H1 (cell line): Measurements from ENCODE around the gene SLC13A5. TPM values are rescaled to one million over a fixed set of nuclear protein-coding genes. Genes with fewer than 3 reads are reported as not detected.

ENCODE experiments used
- CTCF ChIA-PET: fragments of 300-600 bp; sonication (Branson Sonifier 250); formaldehyde crosslinking; loops from one replicate; lab custom pipeline; 2021; ENCODE audit not compliant: partially characterized antibody; lab: Charles Lee
- POLR2A ChIA-PET: fragments of 300-600 bp; sonication (Branson Sonifier 250); formaldehyde crosslinking; loops from one replicate; lab custom pipeline; 2021; ENCODE audit warnings: inconsistent platforms; ENCODE audit not compliant: partially characterized antibody; lab: Charles Lee
- DNase-seq, 2 experiments: peaks; one replicate each; pipeline versions ENCODE4 v3.0.0 to v3.0.0-alpha.2; 2010 to 2022; ENCODE audit warnings: low spot score in 2 of 2, low read depth in 1 of 2, mixed read lengths in 1 of 2
- FAIRE-seq: peaks from 2 replicates; lab custom pipeline; 2011; peaks lifted over from hg19 to GRCh38; lab: Jason Lieb, UNC
- H2AFZ ChIP-seq: 2 replicates; pipeline ENCODE4 v1.8.1; 2012; ENCODE audit warnings: low read length, inconsistent platforms
- H2AK5ac ChIP-seq: 2 replicates; pipeline ENCODE4 v1.6.1; 2013; ENCODE audit warnings: low read depth, low read length
- H2BK120ac ChIP-seq: replicated peaks from 2 replicates; pipeline ENCODE3; 2013; ENCODE audit warnings: low read depth, low read length, inconsistent platforms
- H2BK12ac ChIP-seq: 2 replicates; pipeline ENCODE4 v1.6.1; 2013; ENCODE audit warnings: low read depth, low read length
- H2BK15ac ChIP-seq: 2 replicates; pipeline ENCODE4 v1.6.1; 2013; ENCODE audit warnings: low read length
- H2BK20ac ChIP-seq: 2 replicates; pipeline ENCODE4 v1.6.1; 2013; ENCODE audit warnings: low read length
- H2BK5ac ChIP-seq: 2 replicates; pipeline ENCODE4 v1.6.1; 2013; ENCODE audit warnings: low read depth, low read length
- H3K14ac ChIP-seq: 2 replicates; pipeline ENCODE4 v1.6.1; 2013; ENCODE audit warnings: inconsistent platforms; ENCODE audit not compliant: insufficient read length
- H3K18ac ChIP-seq: 2 replicates; pipeline ENCODE4 v1.6.1; 2013; ENCODE audit warnings: low read length; ENCODE audit errors: extremely low read depth
- H3K23ac ChIP-seq: 2 replicates; pipeline ENCODE4 v1.6.1; 2013; ENCODE audit warnings: inconsistent platforms; ENCODE audit not compliant: insufficient read length
- H3K23me2 ChIP-seq: 2 replicates; pipeline ENCODE4 v1.6.1; 2013; ENCODE audit warnings: low read depth, low read length
- H3K27ac ChIP-seq: 2 replicates; pipeline ENCODE4 v1.6.1; 2011; ENCODE audit warnings: low read depth, low read length, inconsistent platforms
- H3K27me3 ChIP-seq, 4 experiments: replicated peaks in 1 of 4; 1 replicate in 1 of 4; 2 replicates in 3 of 4; pipeline versions ENCODE4 v1.6.1 to v1.8.1; 2011 to 2013; ENCODE audit warnings: low read length in 3 of 4, mild to moderate bottlenecking in 3 of 4, inconsistent platforms in 2 of 4, mixed read lengths in 2 of 4, moderate library complexity in 1 of 4; ENCODE audit not compliant: control insufficient read depth in 3 of 4, insufficient read depth in 3 of 4; ENCODE audit errors: extremely low read depth in 1 of 4
- H3K36me3 ChIP-seq, 4 experiments: 2 replicates each; pipeline versions ENCODE4 v1.6.1 to v1.8.1; 2011 to 2013; ENCODE audit warnings: mild to moderate bottlenecking in 4 of 4, low read length in 3 of 4, moderate library complexity in 2 of 4, control low read depth in 1 of 4, inconsistent platforms in 1 of 4; ENCODE audit not compliant: insufficient read depth in 4 of 4, control insufficient read depth in 2 of 4
- H3K4ac ChIP-seq: replicated peaks from 2 replicates; pipeline ENCODE3; 2013; ENCODE audit warnings: low read length, low read depth, mixed read lengths, inconsistent platforms; ENCODE audit not compliant: insufficient read length
- H3K4me1 ChIP-seq, 4 experiments: replicated peaks in 1 of 4; 1 replicate in 1 of 4; 2 replicates in 3 of 4; pipeline versions ENCODE4 v1.6.1 to v1.8.1; 2011 to 2013; ENCODE audit warnings: low read length in 3 of 4, inconsistent platforms in 2 of 4, mixed read lengths in 1 of 4; ENCODE audit not compliant: insufficient read depth in 4 of 4, control insufficient read depth in 3 of 4
- H3K4me2 ChIP-seq, 2 experiments: 2 replicates each; pipeline versions ENCODE4 v1.6.1 to v1.8.1; 2011 to 2013; ENCODE audit warnings: low read depth in 2 of 2, low read length in 2 of 2, control low read depth in 1 of 2, inconsistent platforms in 1 of 2, mild to moderate bottlenecking in 1 of 2; ENCODE audit not compliant: insufficient read depth in 1 of 2
- H3K4me3 ChIP-seq, 4 experiments: fragments of 200-600, 300-600 bp in 1 of 4; sonication (generic), shearing (Covaris generic), sonication (Bioruptor Twin) in 1 of 4; 2 replicates each; pipeline versions ENCODE4 v1.5.1 to v1.8.1; 2011 to 2016; ENCODE audit warnings: low read length in 4 of 4, low read depth in 3 of 4, control low read depth in 2 of 4, inconsistent platforms in 2 of 4, mild to moderate bottlenecking in 2 of 4, mixed read lengths in 1 of 4, moderate library complexity in 1 of 4; ENCODE audit not compliant: insufficient read depth in 2 of 4; ENCODE audit errors: extremely low read depth in 1 of 4
- H3K56ac ChIP-seq: replicated peaks from 2 replicates; pipeline ENCODE3; 2013; ENCODE audit warnings: low read depth, mild to moderate bottlenecking, mixed read lengths, low read length, inconsistent platforms; ENCODE audit not compliant: insufficient read length
- H3K79me1 ChIP-seq: 2 replicates; pipeline ENCODE4 v1.6.1; 2013; ENCODE audit warnings: low read depth, low read length, control low read depth
- H3K79me2 ChIP-seq, 2 experiments: 2 replicates each; pipeline versions ENCODE4 v1.6.1 to v1.8.1; 2012 to 2013; ENCODE audit warnings: low read length in 2 of 2, mild to moderate bottlenecking in 2 of 2, inconsistent platforms in 1 of 2; ENCODE audit not compliant: insufficient read depth in 2 of 2, control insufficient read depth in 1 of 2
- H3K9ac ChIP-seq, 4 experiments: replicated peaks in 1 of 4; 1 replicate in 1 of 4; 2 replicates in 3 of 4; pipeline versions ENCODE4 v1.6.1 to v1.8.1; 2011 to 2013; ENCODE audit warnings: low read depth in 3 of 4, low read length in 3 of 4, control low read depth in 2 of 4, mild to moderate bottlenecking in 2 of 4, moderate library complexity in 2 of 4, inconsistent platforms in 1 of 4; ENCODE audit errors: extremely low read depth in 1 of 4
- H3K9me3 ChIP-seq, 2 experiments: 2 replicates each; pipeline versions ENCODE4 v1.6.1 to v1.8.1; 2012 to 2013; ENCODE audit warnings: mild to moderate bottlenecking in 2 of 2, moderate library complexity in 2 of 2, control low read depth in 1 of 2, inconsistent platforms in 1 of 2, low read depth in 1 of 2, low read length in 1 of 2, mixed read lengths in 1 of 2; ENCODE audit not compliant: insufficient read depth in 2 of 2
- H4K20me1 ChIP-seq, 2 experiments: replicated peaks in 1 of 2; 2 replicates each; pipeline versions ENCODE3 to v1.8.1; 2011 to 2013; ENCODE audit warnings: inconsistent platforms in 2 of 2, low read length in 2 of 2, mild to moderate bottlenecking in 1 of 2; ENCODE audit not compliant: insufficient read depth in 2 of 2, control insufficient read depth in 1 of 2
- H4K5ac ChIP-seq: 2 replicates; pipeline ENCODE4 v1.6.1; 2013; ENCODE audit warnings: low read length, low read depth, mixed read lengths, inconsistent platforms; ENCODE audit not compliant: insufficient read length
- H4K8ac ChIP-seq: 2 replicates; pipeline ENCODE4 v1.8.0; 2013; ENCODE audit warnings: mild to moderate bottlenecking, moderate library complexity, low read length, inconsistent platforms; ENCODE audit not compliant: insufficient read depth; ENCODE audit errors: extremely low read depth
- H4K91ac ChIP-seq: replicated peaks from 2 replicates; pipeline ENCODE3; 2013; ENCODE audit warnings: low read length, mixed read lengths, inconsistent platforms; ENCODE audit not compliant: insufficient read length
- CHD1 ChIP-seq: IDR thresholded peaks from 2 replicates; pipeline ENCODE4 v1.6.1; 2012; ENCODE audit warnings: low read depth, low read length, improper control_type of control experiment
- HDAC2 ChIP-seq, 2 experiments: fragments of 300-600 bp in 1 of 2; sonication (generic) in 1 of 2; IDR thresholded peaks; 2 replicates each; pipeline ENCODE4 v1.6.1; 2011 to 2012; ENCODE audit warnings: low read depth in 2 of 2, low read length in 2 of 2, mild to moderate bottlenecking in 2 of 2, moderate library complexity in 2 of 2, borderline replicate concordance in 1 of 2, inconsistent platforms in 1 of 2
- JUN ChIP-seq: IDR thresholded peaks from 2 replicates; pipeline ENCODE4 v1.6.1; 2011; ENCODE audit warnings: low read depth, mild to moderate bottlenecking, improper control_type of control experiment, low read length
- KDM1A ChIP-seq: fragments of 200-600, 300-600 bp; sonication (generic); IDR thresholded peaks from 2 replicates; pipeline ENCODE4 v1.7.1; 2016; ENCODE audit warnings: mild to moderate bottlenecking, low read length, borderline replicate concordance
- KDM5A ChIP-seq: fragments of 200-600 bp; IDR thresholded peaks from 2 replicates; pipeline ENCODE4 v1.7.1; 2012; ENCODE audit warnings: mild to moderate bottlenecking, low read length, inconsistent platforms, mixed read lengths
- MAX ChIP-seq: IDR thresholded peaks from 2 replicates; pipeline ENCODE4 v1.6.1; 2012; ENCODE audit warnings: inconsistent platforms
- NRF1 ChIP-seq: IDR thresholded peaks from 2 replicates; pipeline ENCODE4 v1.6.1; 2011; ENCODE audit warnings: mild to moderate bottlenecking, low read depth, low read length, improper control_type of control experiment
- RNF2 ChIP-seq: fragments of 200-900, 300-1000 bp; sonication (generic); IDR thresholded peaks from 2 replicates; pipeline ENCODE4 v1.7.1; 2016; ENCODE audit warnings: borderline replicate concordance, low read depth, mild to moderate bottlenecking, antibody characterized with exemption, low read length; ENCODE audit not compliant: poor library complexity, severe bottlenecking; ENCODE audit errors: missing control alignments
- SIRT6 ChIP-seq: IDR thresholded peaks from one replicate; pipeline ENCODE4 v1.7.1; 2012; ENCODE audit warnings: low read length, inconsistent platforms
- TBP ChIP-seq: IDR thresholded peaks from 2 replicates; pipeline ENCODE4 v1.6.1; 2011; ENCODE audit warnings: low read depth, low read length, improper control_type of control experiment
- USF2 ChIP-seq: IDR thresholded peaks from 2 replicates; pipeline ENCODE4 v1.6.1; 2011; ENCODE audit warnings: low read length, improper control_type of control experiment
- YY1 ChIP-seq: IDR thresholded peaks from 2 replicates; pipeline ENCODE4 v1.6.1; 2011; ENCODE audit warnings: low read depth, mild to moderate bottlenecking, low read length
- WGBS, 2 experiments: shearing (Covaris generic) in 1 of 2; methylation state at CpG; one replicate each; pipeline versions ENCODE4 v1.1.6 to v1.1.7; 2013 to 2015; ENCODE audit warnings: low lambda C conversion rate in 2 of 2, mixed read lengths in 2 of 2, inconsistent platforms in 1 of 2, low coverage in 1 of 2, missing lambda C conversion rate in 1 of 2; ENCODE audit not compliant: insufficient replicate concordance in 2 of 2, insufficient coverage in 1 of 2, insufficient read length in 1 of 2; ENCODE audit errors: extremely low coverage in 1 of 2, missing lambda C conversion rate in 1 of 2; 5-methylcytosine and 5-hydroxymethylcytosine counted together
- polyA plus RNA-seq, 7 experiments: library from polyadenylated mRNA; depleted of rRNA in 3 of 7; stranded (reverse) in 5 of 7; unstranded in 2 of 7; fragments of >200 nt in 5 of 7; fragments of 200-250 nt in 2 of 7; gene quantifications; 1 replicate in 5 of 7; 2 replicates in 1 of 7; 4 replicates in 1 of 7; pipeline versions ENCODE4 v1.2.1 to v1.2.3, GENCODE V29; 2011 to 2013; ENCODE audit warnings: missing spikeins in 2 of 7, mixed read lengths in 2 of 7
- total RNA-seq: library from RNA; stranded (reverse); fragmentation: NEBNext Ultra II Directional; extraction: Animal tissue kit (Norgen Biotek cat#: 25700); gene quantifications from 2 replicates; pipeline ENCODE4 v1.2.1, GENCODE V29; 2021

The SLC13A5 gene
- total and polyA plus RNA-seq, 2 of the 8 experiments (the other 6 are each of a cell fraction or from before 2014, with no cell fraction given) = 2.1 to 2.6 TPM

GRCh38 chr17:6761779-6762178 is 48.6 kb upstream of the SLC13A5 start:
- no peak overlapping the region for H3K9ac ChIP-seq
- no peak for FAIRE-seq
- no peak for TF ChIP-seq RNF2
- no peak for TF ChIP-seq TBP
- no peak for TF ChIP-seq NRF1
- TF ChIP-seq HDAC2 (IDR thresholded peaks at IDR 0.05; ENCODE audit: borderline replicate concordance in 1 of 2, low read depth in 2 of 2, low read length in 2 of 2) = no peak
- no peak for TF ChIP-seq YY1
- TF ChIP-seq KDM1A = no peak
- no peak for TF ChIP-seq KDM5A
- TF ChIP-seq MAX = no peak
- TF ChIP-seq SIRT6 = no peak
- no peak for TF ChIP-seq JUN
- no peak for TF ChIP-seq USF2
- TF ChIP-seq CHD1 = no peak

More at GRCh38 chr17:6761779-6762178, 48.6 kb upstream of the SLC13A5 start:
- H3K56ac ChIP-seq = no peak overlapping the region
- no peak overlapping the region for H2BK20ac ChIP-seq
- WGBS, 2 experiments = 90% methylated on average over 8 of the region's 8 CpGs; no CpG with 5 or more reads in 1 of the 2 experiments
- CTCF ChIA-PET = interaction anchor here (0.9 to 1.1 kb wide), 2 partner anchors 82 to 233 kb away, joined by 3 to 4 read pairs; no protein-coding TSS in a partner anchor
- no peak overlapping the region; the same call in 1 of the 2 replicates for H4K8ac ChIP-seq
- H2AK5ac ChIP-seq = no peak overlapping the region
- H3K18ac ChIP-seq = no peak overlapping the region
- H3K4me1 ChIP-seq = peaks cover 0 to 6% (median 0%) of the 10 kb centered on the region in 4 experiments; a peak in 2 of 7 replicates
- no peak for DNase-seq
- no peak overlapping the region for H3K4me3 ChIP-seq
- no peaks in the 10 kb centered on the region for H4K20me1 ChIP-seq
- no peak overlapping the region for H3K14ac ChIP-seq
- H3K9me3 ChIP-seq = no peaks in the 10 kb centered on the region
- H3K27ac ChIP-seq = no peak overlapping the region
- POLR2A ChIA-PET = no interaction called here
- peaks cover 2% of the 10 kb centered on the region; the same call in 1 of the 2 replicates for H3K23me2 ChIP-seq
- H2BK15ac ChIP-seq = no peak overlapping the region
- H3K36me3 ChIP-seq = no peaks in the 10 kb centered on the region
- no peak overlapping the region for H2BK120ac ChIP-seq
- no peak overlapping the region for H2BK12ac ChIP-seq
- H3K4me2 ChIP-seq = no peak overlapping the region
- H3K79me2 ChIP-seq = no peaks in the 10 kb centered on the region
- no peak overlapping the region for H4K5ac ChIP-seq
- H3K4ac ChIP-seq = no peak overlapping the region
- H3K23ac ChIP-seq = no peak overlapping the region
- H2AFZ ChIP-seq = no peak overlapping the region
- no peaks in the 10 kb centered on the region for H3K79me1 ChIP-seq
- no peak overlapping the region for H4K91ac ChIP-seq
- no peaks in the 10 kb centered on the region for H3K27me3 ChIP-seq
- no peak overlapping the region for H2BK5ac ChIP-seq
